Ureter (tissue), 1 donor: ENCODE measurements around the gene SHROOM3. TPM values are rescaled to one million over a fixed set of nuclear protein-coding genes. Genes with fewer than 3 reads are reported as not detected.

ENCODE experiments used
- DNase-seq: peaks from one replicate; pipeline ENCODE4 v3.0.0-alpha.2; 2020; ENCODE audit warnings: low spot score
- total RNA-seq: library from RNA; stranded (reverse); gene quantifications from one replicate; pipeline ENCODE4 v1.2.4, GENCODE V29; 2023
- donor health status: DM: yes; HTN: yes; CAD: no.

SHROOM3 gene
- total RNA-seq, 1 donor from 2014 or later: 35.5 TPM

GRCh38 chr4:76811604-76812412 lies 376.8 kb downstream of the SHROOM3 start:
- no peak for DNase-seq

DNA sequence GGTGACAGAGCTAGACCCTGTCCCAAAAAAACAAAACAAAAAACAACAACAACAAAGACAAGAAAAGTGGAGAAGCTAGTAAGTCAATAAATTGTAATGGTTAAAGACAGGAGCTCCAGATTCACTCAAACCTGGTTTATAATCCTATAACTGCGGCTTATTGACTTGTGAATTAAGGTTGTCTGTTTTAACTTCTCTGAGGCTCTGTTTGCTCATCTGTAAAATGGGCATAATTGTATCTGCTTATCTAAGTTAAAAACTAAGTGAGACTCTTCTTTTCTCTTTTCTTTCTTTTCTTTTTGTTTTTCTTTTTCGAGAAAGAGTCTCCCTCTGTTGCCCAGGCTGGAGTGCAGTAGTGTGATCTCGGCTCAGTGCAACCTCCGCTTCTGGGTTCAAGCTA lies 378.0 kb downstream of the SHROOM3 start:
- DNase-seq: no peak

- DNase-seq: no peak
Measured at GRCh38 chr4:76821641-76822040, 386.6 kb downstream of the SHROOM3 start.

DNA sequence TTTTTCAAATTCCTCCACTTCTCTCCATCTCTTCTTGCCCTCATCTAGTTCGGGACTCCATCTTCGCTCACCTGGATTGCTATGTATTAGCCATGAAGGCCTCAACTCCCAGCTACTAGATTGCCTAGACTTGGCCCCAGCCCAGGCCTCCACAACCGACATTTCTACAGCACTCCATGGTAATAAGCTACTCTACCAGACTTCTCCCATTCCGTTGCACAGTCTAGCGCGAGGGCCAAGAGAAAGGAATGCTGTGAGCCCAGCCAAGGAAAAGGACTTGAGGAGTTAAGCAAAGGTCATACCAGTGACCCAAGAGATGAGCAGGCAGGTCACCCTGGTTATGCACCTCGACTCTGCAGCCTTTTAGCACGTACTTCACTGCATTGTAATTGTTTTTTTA lies 387.3 kb downstream of the SHROOM3 start:
- DNase-seq: no peak

DNA sequence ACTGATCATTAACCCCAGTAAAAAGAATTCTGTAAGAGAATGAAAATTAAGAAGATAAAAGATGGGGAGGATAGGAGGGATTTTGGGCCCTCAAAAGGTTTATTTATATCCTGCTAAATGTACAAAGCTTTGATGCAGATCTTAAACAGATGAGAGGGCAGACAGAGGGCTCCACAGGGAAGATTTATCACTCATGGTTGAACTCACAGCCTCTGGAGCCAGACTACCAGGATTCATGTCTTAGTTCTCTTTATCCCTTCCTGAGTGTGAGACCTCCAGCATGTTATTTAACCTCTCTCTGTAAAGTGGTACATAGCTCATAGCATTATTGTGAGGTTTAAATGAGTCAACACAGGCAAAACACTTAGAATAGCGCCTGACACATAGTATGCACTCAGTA lies 388.5 kb downstream of the SHROOM3 start:
- DNase-seq: no peak

GRCh38 chr4:76830612-76830963 lies 395.6 kb downstream of the SHROOM3 start:
- DNase-seq: no peak

- peak; percentile 72 for DNase-seq
Measured at GRCh38 chr4:76830964-76831703, 396.1 kb downstream of the SHROOM3 start.

- DNase-seq: peak; percentile 43
Measured at GRCh38 chr4:76831711-76832373, 396.8 kb downstream of the SHROOM3 start.

Other genes with a start within 250 kb of the SHROOM3 start
- 228 TPM for gene SCARB2, start 221.4 kb upstream of the SHROOM3 start, total RNA-seq
- gene FAM47E, start 183.5 kb upstream of the SHROOM3 start, total RNA-seq: 9.6 TPM
- gene STBD1, start 128.5 kb upstream of the SHROOM3 start, total RNA-seq: 6.9 TPM
- 1.7 TPM for gene CCDC158, start 14.1 kb upstream of the SHROOM3 start, total RNA-seq